Bronchial smooth muscle cell (primary cell): ENCODE measurements around the gene ZNF667. TPM values are rescaled to one million over a fixed set of nuclear protein-coding genes. Genes with fewer than 3 reads are reported as not detected.

Experiments
- total RNA-seq: library from RNA; depleted of rRNA; stranded (reverse); fragments of >200 nt; gene quantifications from 2 replicates; pipeline ENCODE4 v1.2.1, GENCODE V29; 2014

The ZNF667 gene
- 5.4 and 6.8 TPM in 2 replicates for total RNA-seq

DNA sequence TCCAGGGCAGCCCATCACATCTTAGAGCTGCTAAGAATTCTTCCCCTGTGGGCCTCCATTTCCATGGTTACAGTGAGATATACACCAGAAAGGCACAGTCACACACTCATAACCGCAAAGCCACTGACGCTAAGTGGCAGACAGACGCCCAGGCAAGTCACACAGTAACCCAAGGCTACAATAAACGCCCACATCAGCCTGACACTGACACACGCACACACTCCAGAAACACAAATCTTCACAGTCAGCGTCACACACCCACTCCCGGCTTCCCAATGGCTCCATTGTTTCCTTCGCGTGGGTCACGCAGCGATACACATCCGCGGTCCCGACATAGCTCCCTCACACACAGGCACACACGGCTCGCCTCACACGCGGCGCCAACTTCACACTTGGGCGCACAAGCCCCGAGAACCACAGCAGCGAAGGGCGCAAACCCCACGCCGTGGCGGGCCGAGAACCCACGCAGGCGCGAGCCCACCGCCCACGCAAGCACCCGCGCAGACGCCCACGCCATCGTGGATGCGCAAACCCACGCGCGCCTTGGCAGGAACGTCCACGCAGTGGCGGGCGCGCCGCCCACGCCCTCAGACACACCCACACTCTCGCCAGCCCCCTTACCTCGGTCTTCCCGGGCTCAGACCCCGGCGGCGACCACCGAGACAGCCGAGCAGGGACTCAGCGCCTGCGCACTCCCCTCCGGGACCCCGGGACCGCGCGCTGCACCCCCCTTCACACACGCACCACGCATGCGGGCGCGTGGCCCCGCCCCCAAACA is at the start of gene ZNF667:
Gene ZNF667 (minus strand): TSS at position 695 of the 778 bp plus-strand sequence. CDS start 14,975 bp downstream, outside the sequence.

DNA sequence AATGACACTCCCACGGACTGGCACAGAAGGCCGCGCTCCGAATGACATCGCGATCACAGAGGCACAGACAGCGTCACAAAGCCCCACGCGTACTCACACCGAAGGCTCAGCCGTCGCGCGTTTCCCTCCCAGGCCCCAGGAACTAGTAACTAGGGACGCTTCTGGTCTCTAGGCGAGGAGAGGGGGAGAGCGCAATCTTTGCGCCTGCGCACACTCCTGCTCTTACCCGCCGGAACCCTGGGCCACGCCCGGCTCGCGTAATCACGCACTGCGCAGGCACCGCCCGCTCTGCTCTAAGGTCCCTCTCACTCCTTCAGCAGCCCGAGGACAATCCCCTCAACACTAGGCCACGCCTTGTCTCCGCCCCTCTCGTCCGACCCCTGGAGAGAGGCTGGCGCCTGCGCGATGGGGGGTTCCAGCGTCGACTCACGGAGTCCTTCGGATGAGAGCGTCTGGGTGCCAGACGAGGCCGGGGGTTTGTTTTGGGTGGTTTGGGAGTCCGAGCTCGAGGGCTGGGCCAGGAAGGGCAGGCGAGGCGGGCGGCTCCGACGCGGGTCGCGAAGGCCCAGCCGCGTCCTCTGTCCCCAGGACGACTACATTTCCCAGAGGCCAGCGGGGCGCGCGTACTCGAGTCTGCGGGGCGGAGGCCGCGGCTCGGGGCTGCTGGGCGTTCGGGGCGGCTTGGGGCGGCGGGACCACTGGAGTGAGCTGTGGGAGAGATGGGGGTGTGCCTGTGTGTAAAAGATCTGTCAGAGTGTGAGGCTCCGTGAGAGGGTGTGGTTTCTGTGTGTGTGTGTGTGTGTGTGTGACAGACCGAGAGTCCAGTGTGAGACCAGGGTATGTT is 30.5 kb upstream of the ZNF667 start, which contains the start of gene ZNF471:
Gene ZNF471 (plus strand): TSS at position 410 of the 844 bp plus-strand sequence. CDS start 3,717 bp downstream, outside the sequence.

DNA sequence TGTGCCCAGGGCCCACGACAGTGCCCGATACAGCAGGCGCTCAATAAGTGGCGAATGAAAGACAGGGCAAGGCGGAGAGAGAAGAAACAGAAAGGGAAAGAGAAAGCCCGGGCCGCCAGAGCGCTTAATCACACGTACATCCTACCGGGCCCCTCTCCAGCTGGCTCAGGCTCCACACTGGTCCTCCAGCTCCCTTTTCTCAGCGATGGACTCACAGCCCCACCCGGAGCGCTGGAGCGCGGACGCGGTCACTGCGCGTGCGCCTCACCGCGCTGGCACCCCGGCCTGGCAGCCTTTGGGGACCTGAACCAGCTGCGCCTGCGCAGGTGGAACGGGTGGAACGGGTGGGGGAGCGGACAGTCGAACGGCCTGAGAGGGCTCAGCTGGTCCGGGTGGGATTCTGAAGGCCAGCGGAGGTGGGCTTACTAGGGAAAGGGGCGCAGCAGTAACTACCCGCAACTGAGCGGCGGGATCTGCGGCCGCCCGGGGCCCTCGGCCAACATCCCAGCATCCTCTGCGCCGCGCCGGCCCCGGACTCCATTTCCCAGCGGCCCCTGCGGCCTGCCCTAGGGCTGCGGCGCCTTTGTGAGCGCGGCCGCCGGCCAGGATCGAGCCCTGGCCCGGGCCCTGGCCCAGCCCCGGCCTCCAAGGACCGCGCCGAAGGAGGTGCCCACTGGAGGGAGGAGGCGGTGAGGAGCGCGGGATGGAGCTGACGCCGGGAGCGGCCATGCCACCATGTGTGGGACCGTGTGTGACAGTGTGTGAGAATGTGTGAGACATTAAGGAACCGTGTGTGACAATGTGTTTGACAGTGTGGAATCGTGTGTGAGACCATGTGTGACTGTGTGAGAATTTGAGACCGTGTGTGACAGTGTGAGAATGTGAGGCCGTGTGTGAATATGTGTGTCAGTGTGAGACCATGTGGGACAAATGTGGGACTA is 73.1 kb downstream of the ZNF667 start, which contains the start of gene ZNF583:
Gene ZNF583 (plus strand): TSS at position 569 of the 941 bp plus-strand sequence. CDS start 2,783 bp downstream, outside the sequence.

DNA sequence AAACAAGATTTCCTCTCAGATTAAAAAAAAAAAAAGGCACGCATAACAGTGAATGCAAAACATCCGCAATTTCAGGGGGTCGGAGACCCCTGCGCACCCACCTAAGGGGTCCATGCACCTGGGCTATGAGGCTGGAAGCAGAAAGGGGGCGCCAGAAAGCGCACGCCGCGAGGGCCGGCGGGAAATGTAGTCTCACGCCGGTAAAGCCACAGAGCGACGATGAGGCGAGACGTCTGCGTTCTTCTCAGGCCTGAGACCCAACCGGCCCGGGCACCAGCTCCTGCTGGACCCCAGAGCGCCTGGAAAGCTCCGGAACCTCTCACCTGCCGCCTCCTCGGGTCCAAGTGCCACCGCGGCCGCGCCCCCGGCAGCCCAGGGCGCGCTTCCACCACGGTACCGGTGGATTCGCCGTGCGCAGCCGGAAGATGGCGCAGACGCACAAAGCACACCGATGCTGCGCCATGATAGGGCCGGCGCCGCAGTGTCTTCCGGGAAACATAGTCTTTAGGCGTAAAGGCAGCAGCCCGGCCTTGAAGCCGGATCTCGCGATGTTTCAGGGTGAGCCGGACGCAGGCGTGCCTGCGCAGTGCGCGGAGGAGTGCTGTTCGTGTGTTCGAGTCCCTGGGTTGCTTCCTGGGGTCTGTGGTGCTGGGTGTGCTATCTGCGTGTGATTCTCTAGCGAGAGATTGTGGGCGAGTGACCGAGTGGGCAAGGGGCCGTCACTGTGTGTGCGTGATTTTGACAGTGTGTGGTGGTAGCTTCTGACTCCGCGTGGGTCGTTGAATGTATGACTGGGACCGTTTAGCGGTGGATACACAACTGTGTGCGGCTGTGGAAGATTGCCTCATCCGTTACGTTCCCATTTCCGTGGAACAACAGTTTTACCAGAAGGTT is 83.8 kb downstream of the ZNF667 start, which contains the start of gene ZNF582:
Gene ZNF582 (minus strand): TSS at position 416 of the 894 bp plus-strand sequence. CDS start 1,782 bp downstream, outside the sequence.

Other genes starting within 250 kb of the ZNF667 start
- gene EDDM13, start 204.6 kb downstream of the ZNF667 start, total RNA-seq = not detected in 2 replicates
- 6.8 and 10.6 TPM in 2 replicates for gene ZSCAN5A, start 162.5 kb downstream of the ZNF667 start, total RNA-seq
- 2.7 and 3.1 TPM in 2 replicates for gene ZNF582, start 83.8 kb downstream of the ZNF667 start, total RNA-seq
- gene ZNF583, start 73.0 kb downstream of the ZNF667 start, total RNA-seq = 4.2 and 4.4 TPM in 2 replicates
- 4.9 and 5.8 TPM in 2 replicates for gene ZNF471, start 30.5 kb upstream of the ZNF667 start, total RNA-seq
- 5.3 and 6.0 TPM in 2 replicates for gene ZFP28, start 61.6 kb upstream of the ZNF667 start, total RNA-seq
- gene ZNF470, start 90.1 kb upstream of the ZNF667 start, total RNA-seq = 5.8 and 6.1 TPM in 2 replicates
- 5.7 and 9.2 TPM in 2 replicates for gene ZNF71, start 118.0 kb upstream of the ZNF667 start, total RNA-seq
- gene SMIM17, start 165.8 kb upstream of the ZNF667 start, total RNA-seq = 0.32 TPM in 1 of 2 replicates, not detected in the other
- 0.09 TPM in 1 of 2 replicates, not detected in the other for gene ZNF835, start 194.4 kb upstream of the ZNF667 start, total RNA-seq